Endothelial cell (in vitro differentiated cells): Measurements from ENCODE around the gene AP5B1. TPM values are rescaled to one million over a fixed set of nuclear protein-coding genes. Genes with fewer than 3 reads are reported as not detected.

ENCODE experiments used
- DNase-seq: peaks from one replicate; pipeline ENCODE4 v3.0.0; 2021; ENCODE audit warnings: low spot score
- H3K27ac Mint-ChIP-seq: one replicate; pipeline ENCODE4 v1.8.0; 2021; ENCODE audit warnings: mixed read lengths, inconsistent platforms; ENCODE audit not compliant: unreplicated experiment
- H3K27me3 Mint-ChIP-seq: one replicate; pipeline ENCODE4 v1.8.0; 2021; ENCODE audit warnings: mild to moderate bottlenecking, moderate library complexity, mixed read lengths, inconsistent platforms; ENCODE audit not compliant: unreplicated experiment
- H3K36me3 Mint-ChIP-seq: one replicate; pipeline ENCODE4 v1.8.0; 2021; ENCODE audit warnings: mild to moderate bottlenecking, low read depth, mixed read lengths, inconsistent platforms; ENCODE audit not compliant: unreplicated experiment
- H3K4me1 Mint-ChIP-seq: one replicate; pipeline ENCODE4 v1.8.0; 2021; ENCODE audit warnings: mild to moderate bottlenecking, mixed read lengths, inconsistent platforms; ENCODE audit not compliant: unreplicated experiment
- H3K4me3 Mint-ChIP-seq: one replicate; pipeline ENCODE4 v1.8.0; 2021; ENCODE audit warnings: mild to moderate bottlenecking, mixed read lengths, inconsistent platforms; ENCODE audit not compliant: unreplicated experiment
- H3K9me3 Mint-ChIP-seq: one replicate; pipeline ENCODE4 v1.8.0; 2021; ENCODE audit warnings: mixed read lengths, inconsistent platforms; ENCODE audit not compliant: unreplicated experiment
- CTCF ChIP-seq: fragments of 200-600 bp; sonication (generic); IDR thresholded peaks from one replicate; pipeline ENCODE4 v1.5.0; 2021; ENCODE audit warnings: antibody characterized with exemption; ENCODE audit not compliant: unreplicated experiment
- total RNA-seq: library from RNA; stranded (reverse); fragmentation: NEBNext Ultra II Directional; extraction: Animal tissue kit (Norgen Biotek cat#: 25700); gene quantifications from one replicate; pipeline ENCODE4 v1.2.1, GENCODE V29; 2021; ENCODE audit not compliant: unreplicated experiment

The AP5B1 gene
- total RNA-seq, 1 donor from 2014 or later, result 3.4 TPM

GRCh38 chr11:65744026-65744698 is 36.6 kb downstream of the AP5B1 start:
- no peak for TF ChIP-seq CTCF
- no peak overlapping the region for H3K27ac Mint-ChIP-seq
- no peak overlapping the region for H3K4me3 Mint-ChIP-seq
- H3K4me1 Mint-ChIP-seq, result peaks cover 8% of the 10 kb centered on the region
- no peaks in the 10 kb centered on the region for H3K9me3 Mint-ChIP-seq
- H3K27me3 Mint-ChIP-seq, result peaks cover 2% of the 10 kb centered on the region
- H3K36me3 Mint-ChIP-seq, result no peaks in the 10 kb centered on the region
- DNase-seq, result peak; percentile 6

GRCh38 chr11:65743681-65744025 is 37.1 kb downstream of the AP5B1 start:
- H3K27ac Mint-ChIP-seq, result peak overlapping the region; percentile 58
- TF ChIP-seq CTCF, result no peak
- DNase-seq, result no peak
- peaks cover 8% of the 10 kb centered on the region for H3K4me1 Mint-ChIP-seq
- H3K27me3 Mint-ChIP-seq, result peaks cover 2% of the 10 kb centered on the region
- H3K9me3 Mint-ChIP-seq, result no peaks in the 10 kb centered on the region
- H3K36me3 Mint-ChIP-seq, result no peaks in the 10 kb centered on the region
- H3K4me3 Mint-ChIP-seq, result peak overlapping the region; percentile 15

- H3K27me3 Mint-ChIP-seq, result peaks cover 2% of the 10 kb centered on the region
- no peak overlapping the region for H3K4me3 Mint-ChIP-seq
- no peak for TF ChIP-seq CTCF
- no peaks in the 10 kb centered on the region for H3K9me3 Mint-ChIP-seq
- H3K36me3 Mint-ChIP-seq, result no peaks in the 10 kb centered on the region
- peaks cover 8% of the 10 kb centered on the region for H3K4me1 Mint-ChIP-seq
- DNase-seq, result no peak
- peak overlapping the region; percentile 95 for H3K27ac Mint-ChIP-seq
Measured at GRCh38 chr11:65742353-65742752, 38.4 kb downstream of the AP5B1 start.

- no peak for TF ChIP-seq CTCF
- no peak overlapping the region for H3K4me3 Mint-ChIP-seq
- no peaks in the 10 kb centered on the region for H3K36me3 Mint-ChIP-seq
- no peaks in the 10 kb centered on the region for H3K9me3 Mint-ChIP-seq
- H3K27me3 Mint-ChIP-seq, result peaks cover 2% of the 10 kb centered on the region
- H3K27ac Mint-ChIP-seq, result no peak overlapping the region
- peaks cover 8% of the 10 kb centered on the region for H3K4me1 Mint-ChIP-seq
- no peak for DNase-seq
Measured at GRCh38 chr11:65741185-65741584, 39.6 kb downstream of the AP5B1 start.

- H3K9me3 Mint-ChIP-seq, result no peaks in the 10 kb centered on the region
- H3K36me3 Mint-ChIP-seq, result peaks cover 3% of the 10 kb centered on the region
Measured at GRCh38 chr11:65739022-65739421, 41.8 kb downstream of the AP5B1 start.

More at GRCh38 chr11:65739022-65739421, 41.8 kb downstream of the AP5B1 start:
- Mint-ChIP-seq H3K27ac (no peak overlapping the region), H3K4me3 (no peak overlapping the region), H3K4me1 (peaks cover 8% of the 10 kb centered on the region), H3K27me3 (peaks cover 5% of the 10 kb centered on the region)
- TF ChIP-seq CTCF, result no peak
- DNase-seq, result no peak
